Epithelial cell of esophagus (primary cell): ENCODE measurements around the gene UMPS.

Experiments used
- DNase-seq: peaks from one replicate; pipeline ENCODE4 v3.0.0; 2010; ENCODE audit warnings: low read depth
- H3K4me3 ChIP-seq: 2 replicates; pipeline ENCODE4 v1.5.1; 2011; ENCODE audit warnings: mild to moderate bottlenecking, low read length, control low read depth
- CTCF ChIP-seq: IDR thresholded peaks from 2 replicates; pipeline ENCODE4 v1.5.1; 2011; ENCODE audit warnings: low read depth, mild to moderate bottlenecking, low read length, control low read depth, inconsistent platforms; ENCODE audit not compliant: insufficient read depth; ENCODE audit errors: missing control alignments

UMPS gene

GRCh38 chr3:124697302-124697701 is 33.0 kb upstream of the UMPS start:
- no peak for TF ChIP-seq CTCF
- DNase-seq, result no peak
- no peak overlapping the region for H3K4me3 ChIP-seq

GRCh38 chr3:124698030-124698770 is 32.1 kb upstream of the UMPS start:
- DNase-seq, result no peak
- no peak for TF ChIP-seq CTCF

GRCh38 chr3:124699051-124699450 is 31.2 kb upstream of the UMPS start:
- no peak for DNase-seq
- TF ChIP-seq CTCF, result no peak

More at GRCh38 chr3:124698030-124698770, 32.1 kb upstream of the UMPS start:
- no peak overlapping the region for H3K4me3 ChIP-seq

GRCh38 chr3:124699686-124700396 is 30.4 kb upstream of the UMPS start:
- TF ChIP-seq CTCF, result no peak
- no peak overlapping the region for H3K4me3 ChIP-seq
- DNase-seq, result no peak

More at GRCh38 chr3:124699051-124699450, 31.2 kb upstream of the UMPS start:
- no peak overlapping the region for H3K4me3 ChIP-seq

GRCh38 chr3:124700880-124701684 is 29.2 kb upstream of the UMPS start:
- DNase-seq, result no peak
- no peak for TF ChIP-seq CTCF
- no peak overlapping the region for H3K4me3 ChIP-seq

GRCh38 chr3:124701687-124702086 is 28.6 kb upstream of the UMPS start:
- H3K4me3 ChIP-seq, result no peak overlapping the region
- DNase-seq, result no peak
- TF ChIP-seq CTCF, result no peak
